Activated naive CD8-positive, alpha-beta T cell treated with anti-CD3 and anti-CD28 coated beads, Interleukin-2, amount 50 U/mL, for 24 hours (primary cell): ENCODE measurements around the gene NDUFAF8.

Experiments
- ATAC-seq: fragments of 150-1000 bp; cut with Tn5 transposase; one replicate; pipeline ENCODE4 v1.10.0; 2021
- DNase-seq: peaks from one replicate; pipeline ENCODE4 v3.0.0; 2021
- H3K27ac Mint-ChIP-seq: one replicate; pipeline ENCODE4 v1.8.0; 2021; ENCODE audit warnings: mild to moderate bottlenecking, mixed read lengths
- H3K27me3 Mint-ChIP-seq: one replicate; pipeline ENCODE4 v1.8.0; 2021; ENCODE audit warnings: mixed read lengths
- H3K36me3 Mint-ChIP-seq: one replicate; pipeline ENCODE4 v1.8.0; 2021; ENCODE audit warnings: low read depth, mixed read lengths
- H3K4me1 Mint-ChIP-seq: one replicate; pipeline ENCODE4 v1.8.0; 2021; ENCODE audit warnings: mixed read lengths
- H3K4me3 Mint-ChIP-seq: one replicate; pipeline ENCODE4 v1.8.0; 2021; ENCODE audit warnings: mild to moderate bottlenecking, moderate library complexity, mixed read lengths
- H3K9me3 Mint-ChIP-seq: one replicate; pipeline ENCODE4 v1.8.0; 2021; ENCODE audit warnings: mixed read lengths

NDUFAF8 gene

DNA sequence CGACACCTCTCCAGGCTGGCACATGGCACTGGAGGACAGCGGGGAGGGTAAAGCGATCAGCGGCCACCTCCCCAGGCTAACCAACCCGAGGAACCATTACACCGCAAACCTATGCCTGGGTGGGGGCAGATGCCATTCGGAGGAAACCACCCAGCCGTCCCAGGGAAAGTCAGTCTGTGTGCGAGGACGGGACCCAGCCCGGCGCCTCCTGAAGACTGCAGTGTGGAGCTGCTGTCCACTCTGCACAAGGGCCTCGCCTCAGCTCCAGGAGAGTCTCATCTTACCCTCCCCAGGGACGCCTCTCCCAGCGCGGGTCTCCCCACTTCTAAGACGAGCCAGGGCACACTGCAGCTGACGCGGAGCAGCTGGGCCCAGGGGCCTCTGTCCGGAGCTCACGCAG, 48.0 kb downstream of the NDUFAF8 start:
- ATAC-seq (no peak), DNase-seq (no peak)
- Mint-ChIP-seq H3K36me3 (peaks cover 13% of the 10 kb centered on the region), H3K27ac (peak overlapping the region; percentile 11), H3K4me3 (no peak overlapping the region), H3K9me3 (no peaks in the 10 kb centered on the region), H3K27me3 (no peaks in the 10 kb centered on the region), H3K4me1 (peaks cover 32% of the 10 kb centered on the region)

GRCh38 chr17:81287741-81288430, 48.8 kb downstream of the NDUFAF8 start:
- H3K9me3 Mint-ChIP-seq = no peaks in the 10 kb centered on the region
- peaks cover 35% of the 10 kb centered on the region for H3K4me1 Mint-ChIP-seq
- H3K36me3 Mint-ChIP-seq = peaks cover 13% of the 10 kb centered on the region
- no peaks in the 10 kb centered on the region for H3K27me3 Mint-ChIP-seq
- DNase-seq = no peak
- no peak for ATAC-seq
- peak overlapping the region; percentile 39 for H3K27ac Mint-ChIP-seq
- no peak overlapping the region for H3K4me3 Mint-ChIP-seq

DNA sequence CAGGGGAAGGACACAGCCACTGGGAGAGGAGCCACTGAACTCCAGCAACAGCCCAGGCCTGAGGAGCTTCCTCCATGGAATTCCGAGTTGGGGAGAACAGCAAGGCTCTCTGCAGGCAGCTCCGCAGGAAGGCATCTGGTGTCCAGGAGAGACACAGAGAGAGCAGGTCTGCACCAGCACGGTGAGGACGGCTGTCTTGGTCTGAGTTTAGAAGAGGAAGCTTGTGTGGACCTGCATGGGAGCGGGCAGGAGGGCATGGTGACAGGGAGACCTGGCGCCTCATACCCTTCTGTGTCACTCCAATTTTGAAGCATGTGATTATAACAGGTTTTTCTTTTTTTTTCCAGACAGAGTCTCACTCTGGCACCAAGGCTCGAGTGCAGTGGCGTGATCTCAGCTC, 49.6 kb downstream of the NDUFAF8 start:
- Mint-ChIP-seq H3K36me3 (peaks cover 13% of the 10 kb centered on the region), H3K27ac (no peak overlapping the region), H3K27me3 (no peaks in the 10 kb centered on the region), H3K4me3 (no peak overlapping the region), H3K9me3 (no peaks in the 10 kb centered on the region), H3K4me1 (peaks cover 42% of the 10 kb centered on the region)
- DNase-seq (no peak), ATAC-seq (no peak)

DNA sequence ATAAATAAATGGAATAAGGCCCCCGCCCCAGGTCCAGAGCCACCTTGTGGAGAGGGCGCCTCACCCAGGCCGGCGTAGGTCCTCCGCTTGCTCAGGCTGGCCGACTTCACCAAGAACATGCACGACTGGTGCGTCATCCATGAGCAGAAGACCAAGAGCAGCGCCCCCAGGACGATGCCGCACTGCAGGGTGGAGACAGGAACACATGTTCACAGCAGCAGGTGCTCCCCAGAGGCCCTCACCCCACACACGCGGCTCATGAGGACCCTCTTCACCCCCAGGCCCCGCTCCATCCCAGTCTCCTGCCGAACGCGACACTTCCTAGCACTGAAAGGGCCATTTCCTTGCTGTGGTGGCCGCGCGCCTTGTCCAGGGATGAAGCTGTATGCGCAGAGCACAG, 50.5 kb downstream of the NDUFAF8 start:
- H3K9me3 Mint-ChIP-seq = no peaks in the 10 kb centered on the region
- H3K27me3 Mint-ChIP-seq = no peaks in the 10 kb centered on the region
- peaks cover 14% of the 10 kb centered on the region for H3K36me3 Mint-ChIP-seq
- ATAC-seq (no peak), DNase-seq (no peak)
- no peak overlapping the region for H3K4me3 Mint-ChIP-seq
- H3K27ac Mint-ChIP-seq = no peak overlapping the region
- H3K4me1 Mint-ChIP-seq = peaks cover 45% of the 10 kb centered on the region

GRCh38 chr17:81290230-81290629, 51.1 kb downstream of the NDUFAF8 start:
- Mint-ChIP-seq H3K27me3 (no peaks in the 10 kb centered on the region), H3K4me1 (peaks cover 41% of the 10 kb centered on the region), H3K4me3 (no peak overlapping the region), H3K9me3 (no peaks in the 10 kb centered on the region), H3K36me3 (peaks cover 14% of the 10 kb centered on the region), H3K27ac (no peak overlapping the region)
- DNase-seq (no peak), ATAC-seq (no peak)
